Activated CD4-positive, alpha-beta memory T cell treated with anti-CD3 and anti-CD28 coated beads, Interleukin-2, amount 10 ng/mL, durations not matched to agents 7 days and 5 days (primary cell): ENCODE measurements around the gene YAP1. TPM values are rescaled to one million over a fixed set of nuclear protein-coding genes. Genes with fewer than 3 reads are reported as not detected.

Experiments used
- CTCF ChIA-PET: fragments of 350-600 bp; sonication (Branson Sonifier 250); formaldehyde crosslinking; loops from one replicate; lab custom pipeline; 2021; ENCODE audit warnings: antibody characterized with exemption, inconsistent platforms; lab: Charles Lee
- POLR2A ChIA-PET: fragments of 350-600 bp; sonication (Branson Sonifier 250); formaldehyde crosslinking; loops from one replicate; lab custom pipeline; 2021; ENCODE audit warnings: antibody characterized with exemption; lab: Charles Lee
- DNase-seq: peaks from one replicate; pipeline ENCODE4 v3.0.0-alpha.2; 2020
- H3K27ac Mint-ChIP-seq: one replicate; pipeline ENCODE4 v1.8.0; 2021; ENCODE audit warnings: mild to moderate bottlenecking, mixed read lengths
- H3K27me3 Mint-ChIP-seq: one replicate; pipeline ENCODE4 v1.8.0; 2021; ENCODE audit warnings: mixed read lengths
- H3K36me3 Mint-ChIP-seq: one replicate; pipeline ENCODE4 v1.8.0; 2021; ENCODE audit warnings: low read depth, mixed read lengths
- H3K4me1 Mint-ChIP-seq: one replicate; pipeline ENCODE4 v1.8.0; 2021; ENCODE audit warnings: mixed read lengths
- H3K4me3 Mint-ChIP-seq: one replicate; pipeline ENCODE4 v1.8.0; 2021; ENCODE audit warnings: mild to moderate bottlenecking, mixed read lengths
- H3K9me3 Mint-ChIP-seq: one replicate; pipeline ENCODE4 v1.8.0; 2021; ENCODE audit warnings: mixed read lengths
- total RNA-seq, 2 experiments: library from RNA; stranded (reverse); gene quantifications; one replicate each; pipeline ENCODE4 v1.2.3, GENCODE V29; 2021

YAP1 gene
- total RNA-seq, 2 experiments from 2014 or later: 0.18 to 0.28 TPM

- Mint-ChIP-seq H3K4me1 (no peaks in the 10 kb centered on the region), H3K27me3 (peaks cover 8% of the 10 kb centered on the region), H3K27ac (no peak overlapping the region), H3K9me3 (no peaks in the 10 kb centered on the region), H3K4me3 (no peak overlapping the region), H3K36me3 (no peaks in the 10 kb centered on the region)
- no peak for DNase-seq
- ChIA-PET POLR2A (no interaction called here), CTCF (no interaction called here)
Measured at GRCh38 chr11:102153082-102153481, 42.8 kb downstream of the YAP1 start.

- Mint-ChIP-seq H3K4me3 (no peak overlapping the region), H3K27me3 (peaks cover 8% of the 10 kb centered on the region), H3K27ac (no peak overlapping the region), H3K36me3 (no peaks in the 10 kb centered on the region), H3K4me1 (no peaks in the 10 kb centered on the region), H3K9me3 (no peaks in the 10 kb centered on the region)
- ChIA-PET POLR2A (no interaction called here), CTCF (no interaction called here)
- no peak for DNase-seq
Measured at GRCh38 chr11:102154806-102155205, 44.6 kb downstream of the YAP1 start.

GRCh38 chr11:102155676-102156075 lies 45.4 kb downstream of the YAP1 start:
- Mint-ChIP-seq H3K9me3 (no peaks in the 10 kb centered on the region), H3K4me1 (no peaks in the 10 kb centered on the region), H3K4me3 (no peak overlapping the region), H3K36me3 (no peaks in the 10 kb centered on the region), H3K27ac (no peak overlapping the region), H3K27me3 (peaks cover 8% of the 10 kb centered on the region)
- ChIA-PET CTCF (no interaction called here), POLR2A (no interaction called here)
- no peak for DNase-seq

GRCh38 chr11:102157219-102157618 lies 47.0 kb downstream of the YAP1 start:
- Mint-ChIP-seq H3K27ac (no peak overlapping the region), H3K4me3 (no peak overlapping the region), H3K4me1 (no peaks in the 10 kb centered on the region), H3K36me3 (no peaks in the 10 kb centered on the region), H3K9me3 (no peaks in the 10 kb centered on the region), H3K27me3 (peaks cover 8% of the 10 kb centered on the region)
- ChIA-PET CTCF (no interaction called here), POLR2A (no interaction called here)
- no peak for DNase-seq

- no peak for DNase-seq
- peaks cover 6% of the 10 kb centered on the region for H3K27me3 Mint-ChIP-seq
- no peaks in the 10 kb centered on the region for H3K9me3 Mint-ChIP-seq
- H3K27ac Mint-ChIP-seq: no peak overlapping the region
- CTCF ChIA-PET: no interaction called here
- no peaks in the 10 kb centered on the region for H3K4me1 Mint-ChIP-seq
- POLR2A ChIA-PET: no interaction called here
- no peak overlapping the region for H3K4me3 Mint-ChIP-seq
- H3K36me3 Mint-ChIP-seq: no peaks in the 10 kb centered on the region
Measured at GRCh38 chr11:102158164-102158735, 48.0 kb downstream of the YAP1 start.

GRCh38 chr11:102163368-102163767 lies 53.1 kb downstream of the YAP1 start:
- POLR2A ChIA-PET: no interaction called here

GRCh38 chr11:102166175-102167064 lies 56.2 kb downstream of the YAP1 start:
- Mint-ChIP-seq H3K4me3 (no peak overlapping the region), H3K4me1 (no peaks in the 10 kb centered on the region), H3K27ac (no peak overlapping the region), H3K27me3 (peaks cover 6% of the 10 kb centered on the region), H3K36me3 (no peaks in the 10 kb centered on the region), H3K9me3 (no peaks in the 10 kb centered on the region)
- CTCF ChIA-PET: no interaction called here
- POLR2A ChIA-PET: no interaction called here
- no peak for DNase-seq

More at GRCh38 chr11:102163368-102163767, 53.1 kb downstream of the YAP1 start:
- CTCF ChIA-PET: no interaction called here
- Mint-ChIP-seq H3K4me3 (no peak overlapping the region), H3K27ac (no peak overlapping the region), H3K27me3 (peaks cover 3% of the 10 kb centered on the region), H3K36me3 (no peaks in the 10 kb centered on the region), H3K4me1 (no peaks in the 10 kb centered on the region), H3K9me3 (no peaks in the 10 kb centered on the region)
- no peak for DNase-seq

GRCh38 chr11:102168481-102168880 lies 58.2 kb downstream of the YAP1 start:
- POLR2A ChIA-PET: no interaction called here
- DNase-seq: no peak

GRCh38 chr11:102171101-102171500 lies 60.9 kb downstream of the YAP1 start:
- Mint-ChIP-seq H3K27ac (no peak overlapping the region), H3K27me3 (peaks cover 11% of the 10 kb centered on the region), H3K9me3 (no peaks in the 10 kb centered on the region), H3K36me3 (no peaks in the 10 kb centered on the region), H3K4me1 (no peaks in the 10 kb centered on the region), H3K4me3 (no peak overlapping the region)
- ChIA-PET POLR2A (no interaction called here), CTCF (no interaction called here)
- no peak for DNase-seq

More at GRCh38 chr11:102168481-102168880, 58.2 kb downstream of the YAP1 start:
- CTCF ChIA-PET: no interaction called here
- Mint-ChIP-seq H3K27ac (no peak overlapping the region), H3K4me1 (no peaks in the 10 kb centered on the region), H3K36me3 (no peaks in the 10 kb centered on the region), H3K9me3 (no peaks in the 10 kb centered on the region), H3K4me3 (no peak overlapping the region), H3K27me3 (peaks cover 11% of the 10 kb centered on the region)

GRCh38 chr11:102172127-102172848 lies 62.0 kb downstream of the YAP1 start:
- Mint-ChIP-seq H3K4me3 (no peak overlapping the region), H3K27ac (no peak overlapping the region), H3K4me1 (no peaks in the 10 kb centered on the region), H3K36me3 (no peaks in the 10 kb centered on the region), H3K9me3 (no peaks in the 10 kb centered on the region), H3K27me3 (peaks cover 9% of the 10 kb centered on the region)
- ChIA-PET CTCF (no interaction called here), POLR2A (no interaction called here)
- DNase-seq: no peak

GRCh38 chr11:102177126-102177525 lies 66.9 kb downstream of the YAP1 start:
- ChIA-PET CTCF (no interaction called here), POLR2A (no interaction called here)
- no peak overlapping the region for H3K4me3 Mint-ChIP-seq
- H3K27ac Mint-ChIP-seq: no peak overlapping the region
- DNase-seq: no peak
- no peaks in the 10 kb centered on the region for H3K4me1 Mint-ChIP-seq
- no peaks in the 10 kb centered on the region for H3K9me3 Mint-ChIP-seq
- peaks cover 6% of the 10 kb centered on the region for H3K27me3 Mint-ChIP-seq
- no peaks in the 10 kb centered on the region for H3K36me3 Mint-ChIP-seq

- Mint-ChIP-seq H3K27me3 (no peaks in the 10 kb centered on the region), H3K9me3 (no peaks in the 10 kb centered on the region), H3K36me3 (no peaks in the 10 kb centered on the region), H3K4me3 (no peak overlapping the region), H3K27ac (no peak overlapping the region), H3K4me1 (no peaks in the 10 kb centered on the region)
- ChIA-PET POLR2A (no interaction called here), CTCF (no interaction called here)
- DNase-seq: no peak
Measured at GRCh38 chr11:102177974-102178631, 67.9 kb downstream of the YAP1 start.

GRCh38 chr11:102179371-102179770 lies 69.1 kb downstream of the YAP1 start:
- Mint-ChIP-seq H3K27ac (no peak overlapping the region), H3K4me1 (no peaks in the 10 kb centered on the region), H3K36me3 (no peaks in the 10 kb centered on the region), H3K27me3 (no peaks in the 10 kb centered on the region), H3K9me3 (no peaks in the 10 kb centered on the region), H3K4me3 (no peak overlapping the region)
- DNase-seq: no peak
- POLR2A ChIA-PET: no interaction called here
- CTCF ChIA-PET: no interaction called here
